ENCODE measurements around the gene FBRSL1.

The FBRSL1 gene

DNA sequence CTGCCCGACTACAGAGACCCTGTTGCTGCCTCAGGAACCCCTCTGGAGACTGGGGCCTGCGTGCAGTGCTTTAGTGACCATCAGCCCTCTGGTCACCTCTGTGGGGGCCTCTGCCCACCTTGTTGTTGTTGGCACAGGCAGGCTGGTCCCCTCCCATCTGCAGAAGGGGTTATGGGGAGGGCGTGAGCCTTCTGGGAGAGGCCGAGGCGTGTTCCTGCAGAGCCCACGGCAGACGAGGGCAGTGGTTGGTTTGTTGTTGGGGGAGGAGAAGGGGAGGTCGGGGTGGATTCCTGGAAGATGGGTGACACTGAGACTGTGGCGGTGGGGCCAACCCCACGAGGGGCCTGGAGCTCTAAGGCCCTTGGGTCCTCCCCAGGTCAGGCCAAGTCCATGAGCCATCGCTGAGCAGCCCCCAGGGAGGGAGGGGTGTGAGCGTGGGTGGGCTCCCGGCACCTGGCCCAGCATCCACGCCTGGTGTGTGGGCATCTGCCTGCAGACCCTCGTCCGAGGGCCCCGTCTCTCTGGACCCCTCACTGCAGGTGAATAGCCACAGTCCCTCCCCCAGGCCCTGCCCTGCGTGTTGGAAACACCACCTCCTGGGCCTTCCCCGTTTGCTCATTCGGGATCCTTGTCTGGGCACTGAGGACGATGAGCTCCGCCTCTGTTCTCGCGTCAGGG is 23.6 kb downstream of the FBRSL1 start:
- no peak for DNase-seq

DNA sequence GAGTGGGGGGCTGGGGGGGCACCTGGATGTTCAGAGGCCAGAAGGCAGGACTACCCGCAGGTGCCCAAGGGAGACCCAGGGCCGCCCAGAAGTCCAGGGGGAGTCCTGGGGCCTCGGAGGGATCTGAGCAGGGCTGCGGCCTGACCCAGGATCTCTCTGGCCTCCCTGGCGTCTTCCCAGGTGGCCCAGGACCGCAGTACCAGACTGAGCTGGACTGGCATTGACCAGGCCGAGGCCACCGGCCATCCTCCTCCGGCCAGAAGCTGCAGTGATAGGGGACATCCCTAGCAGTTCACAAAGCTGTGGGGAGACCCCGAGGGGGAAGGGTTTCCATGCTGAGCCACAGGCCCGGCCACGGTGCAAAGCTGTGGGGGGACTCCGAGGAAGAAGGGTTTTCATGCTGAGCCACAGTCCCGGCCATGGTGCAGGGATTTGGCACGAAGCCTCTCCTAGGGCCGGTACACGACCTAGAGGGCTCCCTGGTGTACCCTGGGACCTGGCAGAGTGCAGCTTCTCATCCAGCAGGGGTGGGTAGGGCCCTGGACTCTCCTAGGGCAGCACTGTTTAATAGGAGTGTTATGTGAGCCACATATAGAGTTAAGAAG is 24.4 kb downstream of the FBRSL1 start:
- DNase-seq, result no peak

DNA sequence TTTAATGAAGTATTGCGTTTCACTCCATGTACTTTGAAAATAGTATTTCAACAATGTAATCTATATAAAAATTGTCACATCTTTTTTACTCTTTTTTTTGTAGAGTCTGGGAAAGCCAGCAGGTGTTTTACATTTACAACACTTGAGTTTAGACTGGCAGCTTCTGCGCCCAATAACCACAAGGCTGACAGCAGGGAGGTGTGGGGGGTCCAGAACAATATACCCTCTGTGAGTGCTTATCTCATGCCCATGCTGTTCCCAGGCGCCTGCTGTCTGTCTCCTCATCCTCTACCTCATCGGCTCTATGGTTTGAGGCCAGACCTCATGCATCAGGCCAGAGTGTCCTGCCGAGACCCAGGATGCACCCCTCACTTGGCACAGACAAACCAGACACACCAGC is 24.9 kb downstream of the FBRSL1 start:
- no peak for DNase-seq

DNA sequence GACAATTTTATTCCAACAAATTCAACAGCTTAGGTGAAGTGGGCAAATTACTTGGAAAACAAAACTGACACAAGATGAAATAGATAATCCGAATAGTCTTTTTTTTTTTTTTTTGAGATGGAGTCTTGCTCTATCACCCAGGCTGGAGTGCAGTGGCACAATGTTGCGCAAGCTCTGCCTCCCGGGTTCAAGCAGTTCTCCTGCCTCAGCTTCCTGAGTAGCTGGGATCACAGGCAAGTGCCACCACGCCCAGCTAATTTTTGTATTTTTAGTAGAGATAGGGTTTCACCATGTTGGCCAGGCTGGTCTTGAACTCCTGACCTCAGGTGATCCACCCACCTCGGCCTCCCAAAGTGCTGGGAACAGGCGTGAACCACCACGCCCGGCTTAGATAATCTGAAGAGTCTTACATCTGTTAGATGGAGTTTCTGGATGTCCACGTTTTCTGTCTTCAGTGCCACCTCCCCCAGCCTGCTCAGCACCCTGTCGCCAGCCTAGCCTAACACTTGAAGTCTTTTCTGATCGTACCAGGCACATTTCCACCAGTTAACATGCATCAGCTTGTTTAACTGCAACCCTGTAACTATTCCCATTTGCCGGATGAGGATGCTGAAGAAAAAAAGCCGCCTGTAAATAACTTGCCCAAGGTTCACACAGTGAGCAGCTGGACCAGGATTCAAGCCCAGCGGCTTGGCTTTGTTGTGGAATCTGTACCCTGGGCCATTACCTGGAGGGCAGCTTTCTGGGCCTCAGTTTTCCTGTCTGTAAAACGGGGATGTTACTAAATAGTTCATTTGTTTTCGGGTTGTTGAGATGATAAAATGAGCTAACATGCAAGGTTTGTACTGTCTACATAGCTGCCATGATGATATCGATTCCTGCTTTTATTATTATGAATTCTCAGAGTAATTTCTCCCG is 26.4 kb downstream of the FBRSL1 start:
- no peak for DNase-seq

DNA sequence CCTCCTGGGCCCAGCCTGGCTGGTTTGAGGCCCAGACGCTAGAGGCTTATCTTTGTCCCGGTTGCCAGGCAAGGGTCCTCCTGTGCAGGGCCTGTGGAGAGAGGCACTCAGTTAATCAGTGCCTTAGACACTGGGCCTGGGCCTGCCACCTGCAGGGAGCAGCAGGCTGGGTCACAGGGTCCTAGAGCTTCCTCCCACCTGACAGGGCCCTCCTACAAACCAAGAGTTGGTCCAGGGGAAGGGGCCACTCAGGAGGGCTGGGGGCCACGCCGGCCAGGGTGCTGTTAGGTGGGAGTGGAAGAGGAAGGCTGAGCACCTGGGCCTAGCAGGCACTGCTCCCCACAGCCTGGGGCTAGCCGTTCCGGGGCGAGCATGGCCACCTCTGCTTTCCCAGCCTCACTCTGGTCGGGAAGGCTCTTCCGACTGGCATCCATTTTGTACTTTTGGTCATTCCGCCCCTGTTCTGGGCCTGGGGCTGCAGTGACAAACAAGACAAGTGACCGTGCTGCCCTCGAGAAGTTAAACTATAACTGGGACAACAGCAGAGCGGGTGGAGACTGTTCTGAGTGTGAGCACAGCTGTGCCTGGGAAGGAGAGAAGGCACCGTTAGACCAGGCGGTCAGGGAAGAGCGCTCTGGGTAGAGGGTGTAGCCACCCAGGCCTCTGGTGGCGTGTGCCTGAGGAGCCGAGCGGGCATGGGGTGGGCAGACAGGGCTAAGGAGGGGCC is 27.2 kb downstream of the FBRSL1 start:
- DNase-seq, result no peak

DNA sequence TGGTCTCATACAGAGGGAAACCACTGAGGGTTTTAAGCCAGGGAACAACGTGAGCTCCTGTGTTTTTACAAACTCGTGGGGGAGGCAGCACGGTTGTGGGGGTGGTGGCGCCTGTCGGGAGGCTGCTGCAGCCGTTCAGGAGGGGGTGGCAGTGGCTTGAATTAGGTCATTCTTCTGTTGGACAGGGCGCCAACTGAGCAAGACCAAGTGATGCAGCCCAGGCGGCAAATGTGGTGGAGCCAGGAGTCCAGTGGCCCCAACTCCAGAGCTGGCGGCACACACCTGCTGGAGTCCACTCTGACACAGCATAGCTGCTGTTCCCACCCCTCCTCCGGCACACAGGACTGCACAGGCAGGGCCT is 27.8 kb downstream of the FBRSL1 start:
- DNase-seq, result no peak

DNA sequence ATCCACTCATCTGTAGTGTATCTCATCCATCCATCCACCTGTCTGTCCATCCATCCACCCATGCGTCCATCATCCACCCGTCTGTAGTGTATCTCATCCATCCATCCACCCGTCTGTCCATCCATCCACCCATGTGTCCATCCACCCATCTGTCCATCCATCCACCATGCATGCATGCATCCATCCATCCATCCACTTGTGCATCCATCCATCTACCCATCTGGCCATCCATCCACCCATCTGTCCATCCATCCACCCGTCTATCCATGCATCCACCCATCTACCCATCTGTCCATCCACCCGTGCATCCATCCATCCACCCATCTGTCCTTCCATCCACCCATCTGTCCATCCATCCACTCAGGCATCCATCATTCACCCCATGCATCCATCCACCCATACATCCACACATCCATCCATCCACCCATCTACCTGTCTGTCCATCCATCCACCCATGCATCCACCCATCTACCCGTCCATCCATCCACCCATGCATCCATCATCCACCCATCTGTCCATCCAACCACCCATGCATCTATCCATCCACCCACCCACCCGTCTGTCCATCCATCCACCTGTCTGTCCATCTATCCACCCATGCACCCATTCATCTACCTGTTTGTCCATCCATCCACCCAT is 28.5 kb downstream of the FBRSL1 start:
- no peak for DNase-seq

DNA sequence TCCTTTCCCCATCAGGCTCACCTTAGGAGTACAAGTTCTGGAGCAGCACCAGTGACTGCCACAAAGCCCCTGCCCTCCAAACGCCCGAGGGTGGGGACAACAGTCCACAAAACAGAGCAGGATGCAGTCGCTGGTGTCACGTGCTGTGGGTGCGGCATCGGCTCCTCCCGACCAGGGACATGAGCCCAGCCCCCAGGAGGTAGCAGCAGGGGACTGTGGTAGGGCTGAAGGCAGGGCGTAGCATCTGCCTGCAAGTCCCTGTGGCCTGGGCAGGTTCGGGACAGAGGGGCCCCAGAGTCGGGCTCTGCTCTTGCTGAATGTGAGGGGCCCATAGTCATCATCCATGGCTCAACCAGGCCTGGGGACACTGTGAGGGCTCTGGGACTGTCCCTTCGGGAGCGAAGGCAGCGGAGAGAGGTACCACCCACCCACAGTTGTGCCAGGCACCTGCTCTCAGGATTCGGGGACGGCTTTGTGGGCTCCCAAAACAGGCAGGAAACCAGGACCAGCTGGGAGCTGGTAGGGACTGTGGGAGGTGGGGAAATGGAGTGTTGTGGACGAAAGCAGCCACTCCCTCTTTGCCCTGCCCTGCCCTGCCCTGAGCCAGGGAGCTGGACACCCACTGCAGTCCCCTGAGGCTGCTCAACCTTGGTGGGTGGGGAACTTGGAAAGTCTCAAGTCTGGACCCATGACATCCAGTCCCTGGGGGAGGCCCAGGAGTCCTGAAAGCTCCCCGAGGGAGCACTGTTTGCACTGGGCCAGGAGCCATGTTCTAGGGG is 30.7 kb downstream of the FBRSL1 start:
- DNase-seq, result no peak

DNA sequence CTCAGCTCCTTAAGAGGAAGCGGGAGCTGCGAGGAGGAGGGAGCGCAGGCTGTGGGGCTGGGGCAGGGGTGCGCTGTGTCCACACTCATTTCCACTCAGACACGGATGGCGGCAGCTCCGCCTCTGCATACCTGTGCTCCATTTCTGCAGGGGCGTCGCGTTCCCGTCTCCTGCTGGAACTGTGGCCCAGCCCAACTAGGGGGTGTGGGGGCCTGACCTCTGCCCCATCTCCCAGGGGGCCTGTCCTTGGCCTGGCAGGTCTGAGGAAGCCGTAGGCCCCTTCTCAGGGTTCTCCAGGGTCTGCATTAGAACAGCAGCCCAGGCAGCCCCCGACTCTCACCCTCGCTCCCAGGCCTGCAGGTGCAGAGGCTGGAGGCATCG is 31.2 kb downstream of the FBRSL1 start:
- DNase-seq, result no peak

DNA sequence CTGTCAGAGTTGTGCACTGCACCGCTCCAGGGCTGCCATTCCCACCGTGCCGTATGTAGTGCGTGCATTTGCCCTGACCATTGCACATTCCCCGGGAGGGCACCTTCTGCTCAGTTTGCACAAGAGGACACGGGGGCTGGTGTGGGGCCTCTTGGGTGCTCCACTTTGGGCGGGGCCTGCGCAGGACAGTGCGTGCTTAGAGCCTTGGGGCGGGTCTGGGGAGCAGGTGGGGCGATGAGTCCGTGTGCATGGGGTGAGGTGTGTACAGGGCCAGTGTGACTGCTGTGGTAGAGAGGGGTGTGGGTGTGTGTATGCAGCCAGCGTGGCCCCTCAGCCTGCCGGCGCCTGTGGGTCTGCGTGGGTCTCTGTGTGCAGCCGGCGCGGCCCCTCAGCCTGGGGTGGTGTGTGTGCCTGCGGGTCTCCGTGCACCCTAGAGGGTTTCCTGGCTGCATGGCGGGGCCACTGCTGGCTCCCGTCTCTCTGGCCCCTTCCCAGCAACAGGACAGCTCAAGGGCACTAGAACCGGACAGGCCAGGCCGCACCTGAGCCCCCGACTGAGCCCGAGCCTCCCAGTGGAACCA is 31.9 kb downstream of the FBRSL1 start:
- no peak for DNase-seq

DNA sequence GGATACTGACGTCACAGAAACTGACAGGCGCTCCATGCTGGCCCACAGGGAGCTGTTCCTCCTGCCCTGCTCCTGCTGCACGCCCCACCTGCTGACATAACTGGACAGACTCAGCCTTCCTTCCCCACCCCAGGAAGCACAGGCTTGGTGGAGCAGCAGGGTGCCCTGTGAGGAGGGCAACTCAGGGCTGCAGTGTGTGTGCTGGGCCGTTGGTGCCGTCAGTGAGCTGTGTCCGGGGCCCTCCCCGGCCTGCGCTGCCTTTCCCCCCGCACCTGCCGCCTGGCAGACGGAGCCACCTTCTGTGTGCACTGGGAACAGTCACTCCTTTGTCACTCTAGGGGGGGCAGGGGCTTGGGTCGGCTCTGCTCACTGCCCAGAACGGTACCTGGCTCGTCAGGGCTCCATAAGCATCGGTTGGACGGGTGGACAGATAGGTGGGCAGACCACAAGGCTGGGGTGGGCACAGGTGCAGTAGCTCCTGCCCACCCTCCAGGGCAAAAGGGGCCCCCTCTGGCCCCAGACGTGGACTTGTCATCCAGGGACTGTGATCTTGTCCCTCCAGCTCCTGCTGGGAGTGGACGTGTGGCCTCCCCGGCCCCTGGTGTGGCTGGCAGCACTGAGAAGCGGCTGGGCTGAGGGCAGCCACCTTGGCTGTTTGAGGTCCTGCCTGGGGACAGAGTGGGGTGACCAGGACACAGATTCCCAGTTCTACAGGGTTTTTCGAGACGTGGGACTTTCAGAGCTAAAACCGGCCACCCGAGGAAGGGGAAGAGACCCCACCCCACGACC is 32.8 kb downstream of the FBRSL1 start:
- no peak for DNase-seq

DNA sequence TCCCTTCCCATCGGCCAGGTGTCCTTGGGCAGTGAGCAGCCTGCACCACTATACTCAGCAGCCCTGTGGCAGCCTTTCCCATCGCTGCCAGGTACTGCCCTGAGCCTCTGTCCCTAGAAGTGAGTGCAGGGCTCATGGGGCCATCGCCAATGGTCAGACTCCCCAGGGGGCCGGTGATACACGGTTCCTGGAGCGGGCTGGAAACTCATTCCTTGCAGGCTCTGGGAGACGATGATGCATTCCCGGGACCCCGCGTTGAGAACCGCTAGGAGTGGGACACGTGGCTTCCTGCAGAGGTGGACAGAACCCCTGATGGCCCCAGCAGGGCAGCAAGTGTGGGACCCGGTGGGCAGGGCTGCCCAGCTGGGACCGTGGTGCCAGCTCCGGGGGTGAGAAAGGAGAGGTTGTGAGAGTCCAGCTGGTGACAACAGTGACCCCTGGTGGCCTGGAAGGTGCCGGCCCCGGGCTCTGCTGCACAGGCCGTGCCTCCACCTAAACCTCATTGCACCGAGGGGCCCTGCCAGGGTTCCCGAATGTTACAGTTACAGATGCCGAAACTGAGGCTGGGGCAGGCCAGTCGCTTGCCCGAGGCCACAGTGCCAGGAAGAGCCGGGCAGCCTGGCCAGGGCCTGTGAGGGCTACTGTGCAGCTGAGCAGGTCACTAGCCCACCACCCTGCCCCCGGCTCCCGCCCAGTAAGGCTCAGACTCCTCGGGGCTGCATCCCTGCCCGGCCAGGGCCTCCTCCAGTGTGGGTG is 33.8 kb downstream of the FBRSL1 start:
- DNase-seq, result peak; percentile 72

DNA sequence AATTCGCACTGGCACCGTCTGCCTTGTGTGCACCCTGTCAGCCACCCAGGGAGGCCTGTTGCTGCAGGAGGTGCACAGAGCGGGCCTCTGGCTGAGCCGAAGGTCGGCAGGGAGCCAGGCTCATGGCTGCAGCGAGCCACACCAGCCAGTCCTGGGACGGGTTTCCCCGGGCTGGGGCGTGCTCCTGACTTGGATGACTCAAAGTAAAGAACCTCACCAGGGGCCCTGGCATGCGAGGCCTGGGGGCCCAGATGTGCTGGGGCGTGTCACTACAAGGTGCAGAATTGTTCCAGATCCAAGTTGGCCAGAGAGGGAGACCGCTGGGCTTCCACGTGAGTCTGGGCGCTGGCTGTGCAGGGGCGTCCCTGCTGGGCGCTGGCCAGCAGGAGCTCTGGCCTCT is 34.5 kb downstream of the FBRSL1 start:
- no peak for DNase-seq

DNA sequence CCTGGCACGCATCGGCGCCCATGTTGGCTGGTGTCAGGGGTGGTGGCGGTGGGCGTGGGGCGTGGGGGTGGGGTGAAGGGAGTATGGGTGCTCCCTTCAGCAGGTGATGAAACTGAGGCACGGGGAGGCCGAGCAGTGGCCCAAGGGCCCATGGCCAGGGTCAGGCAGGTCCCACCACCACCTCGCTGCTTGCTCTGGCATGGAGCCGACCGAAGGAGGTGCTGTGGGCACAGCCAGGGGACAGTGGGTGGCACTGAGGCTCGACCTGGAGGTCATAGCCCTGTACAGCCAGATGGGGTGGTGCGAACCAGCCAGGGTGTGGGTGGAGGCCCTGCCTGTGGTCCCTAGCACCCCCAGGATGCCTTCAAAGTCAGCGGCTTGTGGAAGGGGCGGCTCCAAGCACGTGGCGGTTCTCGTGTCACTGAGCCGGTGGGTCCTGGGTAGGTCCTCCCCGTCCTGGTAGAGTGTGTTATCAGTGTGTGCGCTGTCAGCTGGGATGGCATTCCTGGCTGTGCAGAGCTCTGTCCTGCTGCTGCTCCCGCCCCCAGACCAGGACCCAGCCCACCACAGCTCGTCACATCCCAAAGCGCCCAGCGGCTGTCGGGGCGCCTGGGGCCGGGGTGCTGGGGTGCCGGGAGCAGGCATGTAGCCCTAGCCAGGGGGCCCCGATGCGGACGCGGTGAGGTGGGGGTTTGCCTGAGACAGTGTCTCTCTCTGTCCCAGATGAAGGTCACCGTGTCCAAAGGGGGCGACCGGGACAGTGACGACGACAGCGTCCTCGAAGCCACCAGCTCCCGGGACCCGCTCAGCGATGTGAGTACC is 35.3 kb downstream of the FBRSL1 start:
- DNase-seq, result no peak

DNA sequence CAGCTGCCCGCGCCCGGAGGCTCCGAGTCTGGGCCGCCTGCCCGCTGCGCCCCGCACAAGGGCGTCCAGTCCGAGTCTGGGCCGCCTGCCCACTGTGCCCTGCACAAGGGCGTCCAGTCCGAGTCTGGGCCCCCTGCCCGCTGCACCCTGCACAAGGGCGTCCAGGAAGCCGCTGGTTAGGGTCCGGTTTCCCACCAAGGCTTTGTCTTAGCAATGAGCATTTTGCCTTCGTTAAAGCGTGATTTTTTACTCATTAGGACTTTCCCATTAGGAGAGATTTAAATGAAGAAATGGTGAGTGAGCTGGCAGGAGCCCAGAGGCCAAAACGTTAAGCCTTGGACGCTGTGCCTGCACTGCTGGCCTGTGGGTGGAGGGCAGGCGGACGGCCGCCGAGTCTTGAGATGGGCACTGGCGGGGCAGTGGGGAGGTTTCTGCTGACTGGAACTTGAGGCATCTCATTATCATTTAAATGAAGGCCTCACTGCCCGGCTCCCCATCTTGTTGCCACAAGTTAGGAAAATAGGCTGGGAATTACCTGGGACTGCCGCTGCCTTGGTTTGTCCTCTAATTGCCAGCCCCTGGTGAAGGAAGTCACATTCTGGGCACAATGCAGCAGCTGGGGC is 36.0 kb downstream of the FBRSL1 start:
- no peak for DNase-seq

DNA sequence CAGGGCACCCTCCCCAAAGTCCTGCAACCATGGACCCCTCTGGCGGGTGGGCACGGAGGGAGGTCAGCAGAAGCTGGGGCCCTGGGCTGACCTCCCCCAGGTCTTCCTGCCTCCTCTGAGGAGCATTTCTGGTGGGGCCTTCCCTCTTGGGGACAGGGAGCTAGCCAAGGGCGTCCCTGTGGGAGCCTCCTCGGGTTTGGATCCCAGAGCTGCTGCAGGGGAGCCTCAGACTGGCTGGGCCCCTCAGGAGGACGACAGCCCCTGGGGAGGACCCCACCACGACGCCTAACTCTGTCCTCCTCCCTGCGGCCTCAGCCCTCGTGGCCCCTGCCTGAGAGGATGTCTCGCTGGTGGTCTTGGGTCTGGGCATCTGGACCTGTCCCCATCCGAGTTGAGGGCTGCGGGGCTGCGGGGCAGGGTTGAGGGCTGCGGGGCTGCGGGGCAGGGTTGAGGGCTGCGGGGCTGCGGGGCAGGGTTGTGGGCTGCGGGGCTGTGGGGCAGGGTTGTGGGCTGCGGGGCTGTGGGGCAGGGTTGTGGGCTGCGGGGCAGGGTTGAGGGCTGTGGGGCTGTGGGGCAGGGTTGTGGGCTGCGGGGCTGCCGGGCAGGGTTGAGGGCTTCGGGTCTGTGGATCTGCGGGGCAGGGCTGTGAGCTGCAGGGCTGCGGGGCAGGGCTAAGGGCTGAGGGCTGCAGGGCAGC is 37.4 kb downstream of the FBRSL1 start:
- no peak for DNase-seq

DNA sequence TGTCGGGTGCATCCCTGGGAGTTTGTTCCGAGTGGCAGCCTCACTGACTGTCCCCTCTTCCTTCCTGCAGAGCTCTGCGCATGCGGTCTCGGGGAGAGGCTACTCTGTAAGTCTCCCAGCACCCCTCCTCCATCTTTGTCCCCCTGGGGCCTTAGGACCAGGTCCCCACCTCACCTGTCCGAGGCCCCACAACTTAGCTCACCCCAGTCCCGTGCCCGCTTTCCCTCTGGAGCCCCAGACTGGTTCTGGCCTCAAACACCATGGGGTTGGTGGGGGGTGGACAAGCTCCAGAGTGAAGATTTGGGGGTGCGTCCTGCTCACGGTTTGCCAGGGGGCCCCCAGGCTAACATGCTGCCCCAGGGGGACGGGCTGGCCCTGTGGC is 37.9 kb downstream of the FBRSL1 start:
- DNase-seq, result no peak

DNA sequence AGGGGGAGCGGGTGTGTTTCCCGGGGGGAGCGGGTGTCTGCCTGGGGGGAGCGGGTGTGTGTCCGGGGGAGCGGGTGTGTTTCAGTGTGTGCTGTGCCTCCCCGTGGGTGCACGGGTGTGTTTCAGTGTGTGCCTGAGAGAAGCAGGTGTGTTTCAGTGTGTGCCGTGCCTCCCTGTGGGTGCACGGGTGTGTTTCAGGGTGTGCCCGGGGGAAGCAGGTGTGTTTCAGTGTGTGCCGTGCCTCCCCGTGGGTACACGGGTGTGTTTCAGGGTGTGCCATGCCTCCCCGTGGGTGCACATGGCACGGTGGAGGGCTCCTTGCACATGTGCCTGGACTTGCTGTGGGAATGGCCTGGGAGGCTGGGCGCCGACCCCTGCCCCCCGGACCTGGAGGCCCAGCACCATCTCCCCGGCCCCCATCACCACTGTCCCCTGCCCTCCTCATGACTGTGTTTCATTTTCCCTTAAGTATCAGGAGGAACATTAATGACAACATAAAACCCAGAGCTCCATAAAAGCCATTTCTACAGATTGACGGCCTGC is 38.7 kb downstream of the FBRSL1 start:
- no peak for DNase-seq

All from CD4-positive, alpha-beta T cell treated with Interleukin-10 for 1 hour (primary cell).